ENCODE data around the gene SLC6A11. TPM values are rescaled to one million over a fixed set of nuclear protein-coding genes. Genes with fewer than 3 reads are reported as not detected.

Gene SLC6A11
- total RNA-seq, 1 donor = not detected

GRCh38 chr3:10808130-10808735 is 7.8 kb upstream of the SLC6A11 start:
- TF ChIP-seq, protein P1, sequence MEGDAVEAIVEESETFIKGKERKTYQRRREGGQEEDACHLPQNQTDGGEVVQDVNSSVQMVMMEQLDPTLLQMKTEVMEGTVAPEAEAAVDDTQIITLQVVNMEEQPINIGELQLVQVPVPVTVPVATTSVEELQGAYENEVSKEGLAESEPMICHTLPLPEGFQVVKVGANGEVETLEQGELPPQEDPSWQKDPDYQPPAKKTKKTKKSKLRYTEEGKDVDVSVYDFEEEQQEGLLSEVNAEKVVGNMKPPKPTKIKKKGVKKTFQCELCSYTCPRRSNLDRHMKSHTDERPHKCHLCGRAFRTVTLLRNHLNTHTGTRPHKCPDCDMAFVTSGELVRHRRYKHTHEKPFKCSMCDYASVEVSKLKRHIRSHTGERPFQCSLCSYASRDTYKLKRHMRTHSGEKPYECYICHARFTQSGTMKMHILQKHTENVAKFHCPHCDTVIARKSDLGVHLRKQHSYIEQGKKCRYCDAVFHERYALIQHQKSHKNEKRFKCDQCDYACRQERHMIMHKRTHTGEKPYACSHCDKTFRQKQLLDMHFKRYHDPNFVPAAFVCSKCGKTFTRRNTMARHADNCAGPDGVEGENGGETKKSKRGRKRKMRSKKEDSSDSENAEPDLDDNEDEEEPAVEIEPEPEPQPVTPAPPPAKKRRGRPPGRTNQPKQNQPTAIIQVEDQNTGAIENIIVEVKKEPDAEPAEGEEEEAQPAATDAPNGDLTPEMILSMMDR (IDR thresholded peaks at IDR 0.05; ENCODE audit: insufficient read depth, low read depth, low read length) = no peak
- H3K4me3 ChIP-seq (ENCODE audit: low read depth, low read length) = no peak overlapping the region
- DNase-seq (ENCODE audit: low read depth) = no peak

GRCh38 chr3:10808974-10809373 is 7.1 kb upstream of the SLC6A11 start:
- TF ChIP-seq, protein P1 (IDR thresholded peaks at IDR 0.05; ENCODE audit: insufficient read depth, low read depth, low read length) = no peak
- no peak overlapping the region for H3K4me3 ChIP-seq (ENCODE audit: low read depth, low read length)

DNA sequence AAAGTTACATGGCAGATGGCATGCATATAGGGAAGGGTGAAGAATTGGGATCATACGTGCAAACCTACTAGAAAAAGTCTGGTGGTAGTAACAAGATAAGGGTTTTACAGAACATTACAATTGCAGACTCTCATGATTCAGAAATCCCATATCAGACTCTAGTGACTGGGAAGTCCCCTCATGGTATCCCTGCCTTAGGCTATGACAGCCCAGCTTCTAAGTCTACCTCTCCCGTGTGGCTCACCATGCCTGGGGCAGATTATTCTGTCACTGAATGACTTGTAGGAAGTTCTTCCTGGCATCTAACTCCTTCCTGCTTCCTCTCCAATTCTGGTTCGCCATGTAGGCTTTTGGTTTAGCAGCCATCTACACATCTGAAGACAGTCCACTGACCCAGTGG is 5.7 kb upstream of the SLC6A11 start:
- TF ChIP-seq, protein P1 (IDR thresholded peaks at IDR 0.05; ENCODE audit: insufficient read depth, low read depth, low read length) = no peak
- DNase-seq (ENCODE audit: low read depth) = no peak
- no peak overlapping the region for H3K4me3 ChIP-seq (ENCODE audit: low read depth, low read length)

More at GRCh38 chr3:10808974-10809373, 7.1 kb upstream of the SLC6A11 start:
- no peak for DNase-seq (ENCODE audit: low read depth)

- H3K4me3 ChIP-seq (ENCODE audit: low read depth, low read length) = no peak overlapping the region
- TF ChIP-seq, protein P1 (IDR thresholded peaks at IDR 0.05; ENCODE audit: insufficient read depth, low read depth, low read length) = no peak
- DNase-seq (ENCODE audit: low read depth) = no peak
Observed at GRCh38 chr3:10813425-10813824, 2.6 kb upstream of the SLC6A11 start.

DNA sequence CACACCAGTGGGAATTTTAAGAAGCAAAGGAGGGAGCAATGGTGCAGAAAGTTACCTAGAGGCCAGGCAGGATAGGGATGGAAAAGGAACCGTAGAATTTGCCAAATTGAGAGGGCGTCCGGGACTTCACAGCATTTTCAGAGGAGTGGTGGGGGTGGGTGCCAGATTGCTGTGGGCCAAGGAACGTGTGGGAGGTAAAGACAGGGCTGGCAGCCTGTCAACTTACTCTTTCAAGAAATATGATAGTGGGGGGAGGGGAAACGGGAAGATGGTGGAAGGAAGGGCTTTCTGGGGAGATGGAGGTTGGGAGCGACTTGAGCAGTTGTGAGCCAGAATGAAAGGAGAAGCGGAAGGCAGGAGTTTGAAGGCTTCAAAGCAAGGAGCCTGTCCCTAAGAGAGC is 1.4 kb upstream of the SLC6A11 start:
- DNase-seq (ENCODE audit: low read depth) = no peak
- TF ChIP-seq, protein P1 (IDR thresholded peaks at IDR 0.05; ENCODE audit: insufficient read depth, low read depth, low read length) = no peak
- no peak overlapping the region for H3K4me3 ChIP-seq (ENCODE audit: low read depth, low read length)

DNA sequence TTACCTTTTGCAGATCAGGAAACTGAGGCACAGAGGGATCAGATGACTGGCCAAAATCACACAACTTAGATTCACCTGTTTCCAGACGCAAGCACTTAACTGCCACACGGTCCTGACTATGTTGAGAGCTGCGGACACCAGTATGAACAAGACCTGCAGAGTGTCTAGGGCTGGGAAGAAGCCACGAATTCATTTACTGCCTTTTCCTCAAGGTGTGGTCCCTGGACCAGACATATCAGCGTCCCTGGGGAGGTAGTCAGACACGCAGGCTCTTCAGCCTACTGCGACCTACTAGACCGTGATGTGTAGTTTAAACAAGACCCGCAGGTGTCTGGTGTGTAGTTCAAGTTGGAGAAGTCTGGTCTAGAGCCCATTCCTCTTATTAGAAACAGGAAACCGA is 541 bp upstream of the SLC6A11 start:
- DNase-seq (ENCODE audit: low read depth) = no peak
- H3K4me3 ChIP-seq (ENCODE audit: low read depth, low read length) = no peak overlapping the region
- TF ChIP-seq, protein P1 (IDR thresholded peaks at IDR 0.05; ENCODE audit: insufficient read depth, low read depth, low read length) = no peak

DNA sequence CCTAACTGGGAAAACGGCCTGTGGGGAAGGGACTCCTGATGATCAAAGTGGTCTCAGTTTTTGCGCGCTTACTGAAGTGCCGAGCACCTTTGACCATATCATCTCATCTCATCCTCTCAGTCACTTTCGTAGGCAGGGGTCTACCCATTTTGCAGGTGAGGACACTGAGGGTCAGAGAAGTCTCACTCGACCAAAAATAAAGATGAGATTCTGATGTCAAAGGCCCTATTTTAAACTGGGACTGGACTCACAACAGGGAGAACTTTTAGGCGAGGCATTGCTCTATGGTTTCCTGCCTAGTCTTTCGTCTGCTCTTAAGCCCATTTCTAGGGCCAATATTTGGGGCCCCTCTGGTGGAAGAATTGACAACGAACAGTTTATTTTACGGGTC is 830 bp downstream of the SLC6A11 start:
- no peak for DNase-seq (ENCODE audit: low read depth)
- TF ChIP-seq, protein P1 (IDR thresholded peaks at IDR 0.05; ENCODE audit: insufficient read depth, low read depth, low read length) = no peak
- no peak overlapping the region for H3K4me3 ChIP-seq (ENCODE audit: low read depth, low read length)

Measured in fibroblast of villous mesenchyme (primary cell).